Sigmoid colon (tissue), 7 donors: ENCODE results near the gene THRB. TPM values are rescaled to one million over a fixed set of nuclear protein-coding genes. Genes with fewer than 3 reads are reported as not detected.

ENCODE experiments used
- DNase-seq: peaks from one replicate; pipeline ENCODE4 v3.0.0-alpha.2; 2019
- H3K27ac ChIP-seq, 4 donors: fragments of 200-600 bp; sonication (generic); one replicate each; pipeline ENCODE4 v1.5.1; 2016 to 2019; ENCODE audit warnings: mild to moderate bottlenecking in 1 of 4
- H3K27me3 ChIP-seq, 3 donors: fragments of 200-600 bp; sonication (generic); one replicate each; pipeline ENCODE4 v1.5.1; 2019; ENCODE audit warnings: mild to moderate bottlenecking in 1 of 3
- H3K36me3 ChIP-seq, 4 donors: fragments of 200-600 bp; sonication (generic); one replicate each; pipeline ENCODE4 v1.5.1; 2016 to 2019
- H3K4me1 ChIP-seq, 4 donors: fragments of 200-600 bp; sonication (generic); one replicate each; pipeline ENCODE4 v1.5.1; 2017 to 2019
- H3K4me3 ChIP-seq, 4 donors: fragments of 200-600 bp; sonication (generic); one replicate each; pipeline ENCODE4 v1.5.1; 2017 to 2019; ENCODE audit warnings: mild to moderate bottlenecking in 2 of 4, moderate library complexity in 1 of 4
- H3K9me3 ChIP-seq, 4 donors: fragments of 200-600 bp in 3 of 4; sonication (generic) in 3 of 4; one replicate each; pipeline versions ENCODE4 v1.5.1 to v1.6.1; 2013 to 2019
- EP300 ChIP-seq, 4 donors: sonication (generic); formaldehyde crosslinking; IDR thresholded peaks; one replicate each; pipeline ENCODE4 v1.6.1; 2017; ENCODE audit warnings: antibody characterized with exemption in 4 of 4
- POLR2A ChIP-seq, 2 donors: fragments of 450-650 bp; IDR thresholded peaks; one replicate each; pipeline ENCODE4 v1.6.1; 2016; ENCODE audit warnings: antibody characterized with exemption in 2 of 2, mild to moderate bottlenecking in 2 of 2, moderate library complexity in 2 of 2
- POLR2AphosphoS5 ChIP-seq, 4 donors: sonication (generic); formaldehyde crosslinking; IDR thresholded peaks; one replicate each; pipeline ENCODE4 v1.6.1; 2017; ENCODE audit warnings: antibody characterized with exemption in 4 of 4
- WGBS, 2 donors: extraction: QIAGEN DNeasy Blood & Tissue Kit; methylation state at CpG; one replicate each; pipeline ENCODE4 v1.1.7; 2013; 5-methylcytosine and 5-hydroxymethylcytosine counted together
- intact Hi-C: fragments of 100-400 bp; cut with DNase I; formaldehyde crosslinking; loops from one replicate; pipeline ENCODE4 v1.15.1; 2023
- polyA plus RNA-seq, 3 donors: library from polyadenylated mRNA; stranded (reverse); fragments of 200-250 nt; gene quantifications; one replicate each; pipeline ENCODE4 v1.2.3, GENCODE V29; 2013
- total RNA-seq, 4 donors: library from RNA; depleted of rRNA; stranded (reverse); fragments of >200 nt; gene quantifications; one replicate each; pipeline ENCODE4 v1.1.0, GENCODE V29; 2016
- TF ChIP-seq, protein P1 (sequence below), 4 experiments: fragments of 450-650 bp in 3 of 4; fragments of 200-600 bp in 1 of 4; IDR thresholded peaks; one replicate each; pipeline ENCODE4 v1.5.1; 2016 to 2019; ENCODE audit warnings: antibody characterized with exemption in 4 of 4, mild to moderate bottlenecking in 3 of 4, moderate library complexity in 2 of 4
- donor health status: healthy with polysubstance abuse.
- donor health status: Bipolar disorder and iron deficiency.
- donor health status: healthy.

The THRB gene
- total and polyA plus RNA-seq, 7 donors: 7.2 to 49.5 (median 29.7) TPM

DNA sequence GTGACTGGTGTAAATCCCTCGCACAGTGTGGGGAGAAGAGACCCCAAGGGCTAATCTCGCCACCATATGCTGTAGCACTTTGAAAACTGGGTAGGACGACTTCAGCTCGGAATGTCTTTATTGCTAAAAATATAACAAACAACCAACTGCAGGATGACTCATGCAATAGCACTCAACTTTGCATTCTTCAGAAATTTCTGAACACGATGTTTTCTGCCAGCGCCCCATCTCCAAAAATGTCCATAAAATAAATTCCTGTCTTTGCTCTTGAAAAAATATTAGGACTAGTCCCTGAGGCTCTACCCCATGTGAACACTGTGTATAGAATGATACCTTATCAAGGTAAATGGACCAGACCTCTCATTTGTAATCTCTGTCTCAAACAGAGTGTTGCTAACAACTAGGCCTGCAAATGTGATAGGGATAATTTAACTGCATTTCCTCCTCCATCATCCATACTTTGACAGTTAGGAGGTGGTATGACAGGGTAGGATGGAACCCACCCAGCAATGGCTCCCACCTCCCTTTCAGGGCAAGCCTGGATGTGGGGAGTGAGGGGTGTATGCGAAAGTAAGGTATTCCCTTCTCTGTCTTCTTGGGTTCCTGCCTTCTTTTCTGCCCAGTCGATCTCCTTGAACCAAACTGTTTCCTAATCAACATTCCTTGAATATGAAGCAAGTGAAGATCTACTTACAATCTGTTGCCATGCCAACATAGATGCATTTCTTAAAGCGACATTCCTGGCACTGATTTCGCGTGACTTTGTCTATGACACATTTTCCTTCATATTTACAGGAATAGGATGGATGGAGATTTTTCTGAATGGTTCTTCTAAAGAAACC, 348.4 kb downstream of the THRB start:
- Histone ChIP-seq H3K36me3 (peaks cover 0 to 9% (median 4%) of the 10 kb centered on the region in 4 donors), H3K27me3 (no peaks in the 10 kb centered on the region), H3K9me3 (no peaks in the 10 kb centered on the region), H3K27ac (peak overlapping the region; percentile 47 to 73 (median 66)), H3K4me3 (no peak overlapping the region), H3K4me1 (peaks cover 0 to 31% (median 24%) of the 10 kb centered on the region in 4 donors)
- intact Hi-C loops: no loop called here
- no peak for TF ChIP-seq POLR2A (IDR thresholded peaks at IDR 0.05)
- TF ChIP-seq, protein P1, sequence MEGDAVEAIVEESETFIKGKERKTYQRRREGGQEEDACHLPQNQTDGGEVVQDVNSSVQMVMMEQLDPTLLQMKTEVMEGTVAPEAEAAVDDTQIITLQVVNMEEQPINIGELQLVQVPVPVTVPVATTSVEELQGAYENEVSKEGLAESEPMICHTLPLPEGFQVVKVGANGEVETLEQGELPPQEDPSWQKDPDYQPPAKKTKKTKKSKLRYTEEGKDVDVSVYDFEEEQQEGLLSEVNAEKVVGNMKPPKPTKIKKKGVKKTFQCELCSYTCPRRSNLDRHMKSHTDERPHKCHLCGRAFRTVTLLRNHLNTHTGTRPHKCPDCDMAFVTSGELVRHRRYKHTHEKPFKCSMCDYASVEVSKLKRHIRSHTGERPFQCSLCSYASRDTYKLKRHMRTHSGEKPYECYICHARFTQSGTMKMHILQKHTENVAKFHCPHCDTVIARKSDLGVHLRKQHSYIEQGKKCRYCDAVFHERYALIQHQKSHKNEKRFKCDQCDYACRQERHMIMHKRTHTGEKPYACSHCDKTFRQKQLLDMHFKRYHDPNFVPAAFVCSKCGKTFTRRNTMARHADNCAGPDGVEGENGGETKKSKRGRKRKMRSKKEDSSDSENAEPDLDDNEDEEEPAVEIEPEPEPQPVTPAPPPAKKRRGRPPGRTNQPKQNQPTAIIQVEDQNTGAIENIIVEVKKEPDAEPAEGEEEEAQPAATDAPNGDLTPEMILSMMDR (IDR thresholded peaks at IDR 0.05): no peak
- TF ChIP-seq EP300 (IDR thresholded peaks at IDR 0.05): no peak
- TF ChIP-seq POLR2AphosphoS5 (IDR thresholded peaks at IDR 0.05): no peak
- no peak for DNase-seq
- 83 to 85% methylated on average over 11 of the region's 11 CpGs for WGBS, 2 donors

DNA sequence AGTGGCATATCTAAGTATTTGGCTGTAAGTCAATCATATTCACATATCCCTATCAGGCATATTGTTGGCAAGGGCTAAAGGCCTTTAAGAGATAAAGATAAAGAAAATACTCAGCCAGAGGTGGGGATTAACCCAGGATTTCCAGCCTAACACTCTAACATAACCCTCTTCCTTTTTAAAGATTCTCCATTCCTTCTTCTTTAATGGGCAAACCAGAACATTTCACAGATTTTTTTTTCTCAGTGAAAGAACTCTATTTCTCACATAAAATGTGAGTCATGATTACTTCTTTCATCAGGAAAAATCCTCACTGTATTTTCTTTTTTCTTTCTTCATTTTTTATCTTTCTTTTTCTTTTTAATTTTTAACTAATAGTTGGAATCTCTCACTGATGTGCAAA, 349.2 kb downstream of the THRB start:
- no peak overlapping the region for H3K4me3 ChIP-seq
- H3K4me1 ChIP-seq: peaks cover 0 to 36% (median 27%) of the 10 kb centered on the region in 4 donors
- H3K27ac ChIP-seq: peak overlapping the region; percentile 47 to 73 (median 66)
- TF ChIP-seq, protein P1 (IDR thresholded peaks at IDR 0.05): no peak
- TF ChIP-seq POLR2A (IDR thresholded peaks at IDR 0.05): no peak
- TF ChIP-seq EP300 (IDR thresholded peaks at IDR 0.05): no peak
- TF ChIP-seq POLR2AphosphoS5 (IDR thresholded peaks at IDR 0.05): no peak
- DNase-seq: no peak
- no peaks in the 10 kb centered on the region for H3K27me3 ChIP-seq
- H3K36me3 ChIP-seq: peaks cover 0 to 9% (median 4%) of the 10 kb centered on the region in 4 donors
- H3K9me3 ChIP-seq: no peaks in the 10 kb centered on the region
- intact Hi-C loops: no loop called here

DNA sequence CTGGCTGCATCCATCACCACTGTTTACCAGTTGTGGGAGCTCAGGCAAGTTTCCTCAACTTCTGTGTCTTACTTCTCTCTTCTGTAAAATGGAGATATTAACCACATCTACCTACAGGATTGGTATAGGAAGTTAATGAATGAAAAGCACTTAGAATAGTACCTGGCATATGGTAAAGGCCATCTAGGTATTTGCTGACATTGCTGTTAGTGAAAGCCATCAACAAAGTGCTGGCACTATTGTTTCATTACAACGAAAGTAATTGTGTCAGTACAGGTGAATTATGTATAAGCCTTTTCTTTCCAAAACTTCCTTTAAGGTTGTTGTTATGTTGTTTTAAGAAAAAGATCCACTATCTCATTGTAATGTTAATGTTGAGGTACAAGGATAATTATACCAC, 352.5 kb downstream of the THRB start:
- 92 to 95% methylated on average over 1 of the region's 1 CpG for WGBS, 2 donors
- H3K27me3 ChIP-seq: no peaks in the 10 kb centered on the region
- TF ChIP-seq, protein P1 (IDR thresholded peaks at IDR 0.05): no peak
- TF ChIP-seq EP300 (IDR thresholded peaks at IDR 0.05): no peak
- TF ChIP-seq POLR2A (IDR thresholded peaks at IDR 0.05): no peak
- no peak for TF ChIP-seq POLR2AphosphoS5 (IDR thresholded peaks at IDR 0.05)
- peaks cover 0 to 9% (median 4%) of the 10 kb centered on the region in 4 donors for H3K36me3 ChIP-seq
- H3K4me1 ChIP-seq: peaks cover 0 to 70% (median 60%) of the 10 kb centered on the region in 4 donors
- no peak overlapping the region for H3K4me3 ChIP-seq
- intact Hi-C loops: no loop called here
- DNase-seq: no peak
- H3K27ac ChIP-seq: peak overlapping the region; percentile 12 to 79 (median 72)
- no peaks in the 10 kb centered on the region for H3K9me3 ChIP-seq

DNA sequence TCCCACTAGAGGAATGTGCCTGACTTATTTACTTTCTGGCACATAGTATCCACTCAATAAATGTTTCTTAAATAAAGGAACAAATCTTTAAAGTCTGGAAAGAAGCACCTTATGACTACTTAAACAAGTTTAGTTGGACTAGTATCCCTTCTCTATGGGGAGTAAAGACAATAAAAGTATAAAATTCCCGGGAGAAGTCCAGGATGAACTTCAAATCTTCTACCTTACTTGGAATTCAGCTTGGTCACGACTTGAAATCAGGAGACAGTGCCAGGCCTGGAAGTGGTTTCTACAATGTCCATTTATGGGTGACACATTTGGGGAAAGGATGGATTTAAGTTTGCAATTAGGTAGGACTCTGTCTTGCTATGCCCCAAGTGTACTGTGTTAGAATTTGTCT, 353.1 kb downstream of the THRB start:
- DNase-seq: no peak
- H3K36me3 ChIP-seq: peaks cover 0 to 9% (median 4%) of the 10 kb centered on the region in 4 donors
- H3K27me3 ChIP-seq: no peaks in the 10 kb centered on the region
- intact Hi-C loops: no loop called here
- no peak overlapping the region for H3K4me3 ChIP-seq
- TF ChIP-seq, protein P1 (IDR thresholded peaks at IDR 0.05): no peak
- TF ChIP-seq POLR2AphosphoS5 (IDR thresholded peaks at IDR 0.05): no peak
- TF ChIP-seq POLR2A (IDR thresholded peaks at IDR 0.05): no peak
- no peak for TF ChIP-seq EP300 (IDR thresholded peaks at IDR 0.05)
- H3K27ac ChIP-seq: peak overlapping the region; percentile 56 to 79 (median 72)
- H3K4me1 ChIP-seq: peaks cover 0 to 71% (median 62%) of the 10 kb centered on the region in 4 donors
- WGBS, 2 donors: 87 to 88% methylated on average over 2 of the region's 2 CpGs
- H3K9me3 ChIP-seq: no peaks in the 10 kb centered on the region
